ENCODE data around the gene MBOAT1. TPM values are rescaled to one million over a fixed set of nuclear protein-coding genes. Genes with fewer than 3 reads are reported as not detected.
"Not testable (repeated sequence)": the region's sequence is repeated elsewhere in the genome, so short reads cannot be mapped to it uniquely, and the experiment has no call there.

MBOAT1 gene
- total RNA-seq, 2 experiments from 2014 or later: 14.1 to 14.8 TPM

DNA sequence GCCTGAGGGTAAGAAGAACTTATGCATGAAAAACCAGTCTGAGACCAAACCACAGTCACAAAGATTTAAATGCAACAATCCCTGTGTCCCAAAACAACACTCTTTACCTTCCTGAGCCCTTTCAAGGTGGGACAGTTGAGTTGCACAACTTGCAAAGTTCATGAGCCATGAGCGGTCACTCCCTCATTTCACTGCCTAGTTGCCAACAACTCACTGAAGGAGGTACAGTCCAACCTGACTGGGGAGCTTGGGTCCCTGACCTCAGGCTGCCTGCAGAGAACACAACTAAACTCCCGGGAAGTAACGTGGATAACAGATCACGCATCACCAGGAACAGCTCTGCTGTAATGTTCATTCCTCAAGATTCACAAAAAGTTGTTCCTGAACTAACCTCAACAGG, 69.4 kb downstream of the MBOAT1 start:
- Mint-ChIP-seq H3K9me3 (peaks cover 3% of the 10 kb centered on the region), H3K4me1 (no peaks in the 10 kb centered on the region), H3K4me3 (no peak overlapping the region), H3K27ac (no peak overlapping the region), H3K27me3 (no peaks in the 10 kb centered on the region), H3K36me3 (peaks cover 30% of the 10 kb centered on the region)
- POLR2A ChIA-PET: no interaction called here
- no peak for DNase-seq
- ATAC-seq (ENCODE audit: low read depth): no peak

GRCh38 chr6:20141931-20142330, 70.3 kb downstream of the MBOAT1 start:
- DNase-seq: no peak
- H3K36me3 Mint-ChIP-seq: peaks cover 25% of the 10 kb centered on the region

GRCh38 chr6:20139127-20139963, 72.9 kb downstream of the MBOAT1 start:
- H3K27ac Mint-ChIP-seq; H3K4me1 Mint-ChIP-seq; DNase-seq; ATAC-seq (ENCODE audit: low read depth); H3K27me3 Mint-ChIP-seq; H3K4me3 Mint-ChIP-seq; H3K9me3 Mint-ChIP-seq; POLR2A ChIA-PET: not testable (repeated sequence)
- peaks cover 19% of the 10 kb centered on the region for H3K36me3 Mint-ChIP-seq

More at GRCh38 chr6:20141931-20142330, 70.3 kb downstream of the MBOAT1 start:
- ATAC-seq (ENCODE audit: low read depth): no peak
- Mint-ChIP-seq H3K27me3 (no peaks in the 10 kb centered on the region), H3K4me3 (no peak overlapping the region), H3K9me3 (peaks cover under 1% of the 10 kb centered on the region), H3K4me1 (no peaks in the 10 kb centered on the region), H3K27ac (no peak overlapping the region)
- POLR2A ChIA-PET: no interaction called here

DNA sequence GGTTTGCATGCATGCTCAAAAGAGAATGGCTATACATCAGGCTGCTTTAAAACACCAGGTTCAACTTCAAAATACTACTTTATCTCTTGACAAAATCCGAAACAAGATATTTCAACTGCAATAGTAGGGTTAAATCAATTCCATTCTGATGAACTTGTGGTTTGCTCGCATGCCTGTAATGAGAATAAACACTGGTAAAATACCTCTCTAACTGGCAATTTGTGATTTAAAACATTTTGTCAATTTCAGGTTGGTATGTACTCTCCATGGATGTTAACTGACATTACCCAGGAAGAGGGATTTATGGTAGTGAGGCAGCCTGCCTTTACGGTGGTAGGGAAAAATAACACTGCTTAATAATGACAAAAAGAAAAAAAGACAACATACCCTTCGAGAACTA, 74.4 kb downstream of the MBOAT1 start:
- no peak for ATAC-seq (ENCODE audit: low read depth)
- Mint-ChIP-seq H3K4me1 (no peaks in the 10 kb centered on the region), H3K9me3 (no peaks in the 10 kb centered on the region), H3K4me3 (no peak overlapping the region), H3K27ac (no peak overlapping the region), H3K27me3 (no peaks in the 10 kb centered on the region), H3K36me3 (peaks cover 15% of the 10 kb centered on the region)
- DNase-seq: no peak
- POLR2A ChIA-PET: no interaction called here

DNA sequence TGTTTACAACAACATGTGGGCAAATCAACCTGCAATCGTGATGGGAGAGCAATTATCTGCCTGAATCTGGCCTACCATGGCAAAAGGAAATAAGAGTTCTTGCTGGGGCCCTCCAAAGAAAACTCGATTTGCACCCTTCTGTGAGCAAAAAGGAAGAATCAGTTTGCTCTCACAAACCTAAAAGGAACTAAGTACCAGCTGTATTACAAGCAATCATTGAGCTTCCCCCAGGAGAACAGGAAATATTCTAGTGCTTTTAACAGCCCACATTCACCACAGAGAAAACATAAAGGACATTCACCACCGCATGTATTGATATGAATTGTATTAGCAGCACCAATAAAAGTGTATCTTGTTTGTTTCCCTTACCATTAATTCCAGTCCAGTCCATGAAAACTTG, 75.0 kb downstream of the MBOAT1 start:
- no peak for ATAC-seq (ENCODE audit: low read depth)

DNA sequence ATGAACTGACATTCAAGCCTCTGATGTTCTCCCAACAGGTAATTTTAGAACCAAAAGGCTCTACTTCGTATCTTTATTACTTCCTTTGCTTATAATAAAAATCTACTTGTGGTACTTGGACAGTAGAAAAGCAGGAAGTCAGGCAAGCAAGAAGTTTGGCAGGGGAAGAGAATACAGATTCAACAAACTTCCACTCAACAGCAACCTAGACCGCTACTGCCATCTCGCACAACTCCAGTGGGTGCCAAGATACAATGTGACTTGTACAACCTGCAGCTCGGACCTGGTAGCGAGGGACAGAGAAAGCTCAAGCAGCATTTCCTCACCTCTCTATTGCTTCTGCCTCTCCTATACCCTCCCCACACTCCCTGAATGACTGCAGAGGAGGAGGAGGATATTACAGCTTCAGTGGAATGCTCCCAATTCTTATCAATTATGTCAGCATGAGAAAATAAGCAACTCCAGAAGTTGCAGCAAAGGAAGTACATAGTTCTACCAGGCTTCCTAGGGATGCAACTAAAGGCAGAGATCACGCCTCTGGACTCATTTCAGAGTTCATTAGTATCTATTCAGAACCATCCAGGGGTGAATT, 76.5 kb downstream of the MBOAT1 start:
- no peak for ATAC-seq (ENCODE audit: low read depth)
- POLR2A ChIA-PET: no interaction called here
- Mint-ChIP-seq H3K4me3 (no peak overlapping the region), H3K27ac (no peak overlapping the region), H3K9me3 (no peaks in the 10 kb centered on the region), H3K27me3 (no peaks in the 10 kb centered on the region), H3K4me1 (no peaks in the 10 kb centered on the region), H3K36me3 (peaks cover 15% of the 10 kb centered on the region)
- no peak for DNase-seq

More for the DNA sequence above, 75.0 kb downstream of the MBOAT1 start:
- no peak overlapping the region for H3K4me3 Mint-ChIP-seq
- no peak overlapping the region for H3K27ac Mint-ChIP-seq
- H3K9me3 Mint-ChIP-seq: no peaks in the 10 kb centered on the region
- peaks cover 15% of the 10 kb centered on the region for H3K36me3 Mint-ChIP-seq
- no peak for DNase-seq
- no peaks in the 10 kb centered on the region for H3K4me1 Mint-ChIP-seq
- POLR2A ChIA-PET: no interaction called here
- no peaks in the 10 kb centered on the region for H3K27me3 Mint-ChIP-seq

- H3K36me3 Mint-ChIP-seq: peaks cover 10% of the 10 kb centered on the region
- POLR2A ChIA-PET: no interaction called here
- no peak overlapping the region for H3K4me3 Mint-ChIP-seq
- H3K27me3 Mint-ChIP-seq: no peaks in the 10 kb centered on the region
- no peak overlapping the region for H3K27ac Mint-ChIP-seq
- DNase-seq (no peak), ATAC-seq (ENCODE audit: low read depth) (no peak)
- H3K4me1 Mint-ChIP-seq: no peaks in the 10 kb centered on the region
- no peaks in the 10 kb centered on the region for H3K9me3 Mint-ChIP-seq
Observed at GRCh38 chr6:20134613-20135012, 77.7 kb downstream of the MBOAT1 start.

GRCh38 chr6:20129290-20130088, 82.8 kb downstream of the MBOAT1 start:
- Mint-ChIP-seq H3K36me3 (peaks cover 9% of the 10 kb centered on the region), H3K27me3 (no peaks in the 10 kb centered on the region), H3K4me1 (peaks cover 3% of the 10 kb centered on the region), H3K9me3 (no peaks in the 10 kb centered on the region), H3K4me3 (no peak overlapping the region), H3K27ac (no peak overlapping the region)
- ATAC-seq (ENCODE audit: low read depth) (no peak), DNase-seq (no peak)
- POLR2A ChIA-PET: no interaction called here

GRCh38 chr6:20128018-20128417, 84.3 kb downstream of the MBOAT1 start:
- H3K4me1 Mint-ChIP-seq: peaks cover 3% of the 10 kb centered on the region
- H3K36me3 Mint-ChIP-seq: peaks cover 10% of the 10 kb centered on the region
- H3K27me3 Mint-ChIP-seq: no peaks in the 10 kb centered on the region
- ATAC-seq (ENCODE audit: low read depth): no peak
- H3K4me3 Mint-ChIP-seq: no peak overlapping the region
- no peak for DNase-seq
- POLR2A ChIA-PET: no interaction called here
- H3K27ac Mint-ChIP-seq: no peak overlapping the region
- H3K9me3 Mint-ChIP-seq: no peaks in the 10 kb centered on the region

GRCh38 chr6:20126789-20127653, 85.2 kb downstream of the MBOAT1 start:
- ATAC-seq (ENCODE audit: low read depth) (peak; percentile 76), DNase-seq (peak; percentile 73)
- Mint-ChIP-seq H3K9me3 (no peaks in the 10 kb centered on the region), H3K4me1 (peaks cover 3% of the 10 kb centered on the region), H3K36me3 (peaks cover 10% of the 10 kb centered on the region), H3K4me3 (no peak overlapping the region), H3K27me3 (no peaks in the 10 kb centered on the region), H3K27ac (no peak overlapping the region)
- POLR2A ChIA-PET: no interaction called here

- H3K9me3 Mint-ChIP-seq: no peaks in the 10 kb centered on the region
- H3K4me3 Mint-ChIP-seq: no peak overlapping the region
- no peaks in the 10 kb centered on the region for H3K27me3 Mint-ChIP-seq
- no peak overlapping the region for H3K27ac Mint-ChIP-seq
- H3K4me1 Mint-ChIP-seq: peaks cover 3% of the 10 kb centered on the region
- DNase-seq: no peak
- no peak for ATAC-seq (ENCODE audit: low read depth)
- POLR2A ChIA-PET: no interaction called here
- peaks cover 8% of the 10 kb centered on the region for H3K36me3 Mint-ChIP-seq
Observed at GRCh38 chr6:20126102-20126752, 86.0 kb downstream of the MBOAT1 start.

DNA sequence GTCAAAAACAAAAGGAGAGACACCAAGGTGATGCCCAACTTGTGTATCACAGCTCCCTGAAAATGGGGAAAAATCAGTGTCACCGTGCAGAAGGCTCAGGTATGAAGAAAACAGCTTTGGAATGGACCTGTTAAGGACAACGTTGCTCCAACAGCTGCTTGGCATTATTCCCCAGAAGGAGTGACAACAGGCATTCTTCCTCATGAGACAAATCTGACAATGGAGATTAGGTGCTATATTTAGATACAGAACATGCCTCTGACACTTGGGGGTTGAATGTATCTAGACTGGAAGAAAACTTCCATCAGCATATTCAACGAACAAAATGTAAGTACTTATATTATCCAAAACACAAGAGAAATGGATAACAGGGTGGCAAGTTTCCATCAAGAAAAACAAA, 87.7 kb downstream of the MBOAT1 start:
- H3K36me3 Mint-ChIP-seq: peaks cover 6% of the 10 kb centered on the region
- H3K27me3 Mint-ChIP-seq: no peaks in the 10 kb centered on the region
- POLR2A ChIA-PET: no interaction called here
- no peak overlapping the region for H3K27ac Mint-ChIP-seq
- peaks cover 3% of the 10 kb centered on the region for H3K4me1 Mint-ChIP-seq
- H3K4me3 Mint-ChIP-seq: no peak overlapping the region
- ATAC-seq (ENCODE audit: low read depth): no peak
- H3K9me3 Mint-ChIP-seq: no peaks in the 10 kb centered on the region
- no peak for DNase-seq

GRCh38 chr6:20119485-20119884, 92.8 kb downstream of the MBOAT1 start:
- Mint-ChIP-seq H3K27me3 (no peaks in the 10 kb centered on the region), H3K9me3 (no peaks in the 10 kb centered on the region), H3K27ac (no peak overlapping the region), H3K4me1 (no peaks in the 10 kb centered on the region), H3K4me3 (no peak overlapping the region), H3K36me3 (peaks cover 5% of the 10 kb centered on the region)
- ATAC-seq (ENCODE audit: low read depth) (no peak), DNase-seq (no peak)
- POLR2A ChIA-PET: no interaction called here

Data from activated naive CD8-positive, alpha-beta T cell treated with anti-CD3 and anti-CD28 coated beads, Interleukin-2, amount 10 ng/mL, durations not matched to agents 7 days and 5 days (primary cell).